Ascending aorta (tissue), 2 donors: ENCODE results near the gene CRYBG1. TPM values are rescaled to one million over a fixed set of nuclear protein-coding genes. Genes with fewer than 3 reads are reported as not detected.
"Not testable (repeated sequence)": the region's sequence is repeated elsewhere in the genome, so short reads cannot be mapped to it uniquely, and the experiment has no call there.

Experiments
- DNase-seq, 2 donors: peaks; one replicate each; pipeline ENCODE4 v3.0.0-alpha.2; 2019; ENCODE audit warnings: low spot score in 2 of 2
- H3K27ac ChIP-seq, 2 donors: fragments of 200-600 bp; sonication (generic); one replicate each; pipeline ENCODE4 v1.5.1; 2016 to 2017; ENCODE audit warnings: mild to moderate bottlenecking in 1 of 2
- H3K27me3 ChIP-seq: fragments of 200-600 bp; sonication (generic); one replicate; pipeline ENCODE4 v1.5.1; 2017
- H3K36me3 ChIP-seq, 2 donors: fragments of 200-600 bp; sonication (generic); one replicate each; pipeline ENCODE4 v1.5.1; 2016
- H3K4me1 ChIP-seq, 2 donors: fragments of 200-600 bp; sonication (generic); one replicate each; pipeline ENCODE4 v1.5.1; 2016 to 2017; ENCODE audit warnings: mild to moderate bottlenecking in 1 of 2
- H3K4me3 ChIP-seq, 2 donors: fragments of 200-600 bp; sonication (generic); one replicate each; pipeline ENCODE4 v1.5.1; 2016 to 2017; ENCODE audit warnings: mild to moderate bottlenecking in 1 of 2
- H3K9me3 ChIP-seq, 2 donors: fragments of 200-600 bp; sonication (generic); one replicate each; pipeline ENCODE4 v1.5.1; 2016
- intact Hi-C: fragments of 100-400 bp; cut with DNase I; formaldehyde crosslinking; loops from one replicate; pipeline ENCODE4 v1.15.1; 2023
- total RNA-seq: library from RNA; depleted of rRNA; stranded (reverse); fragments of >200 nt; gene quantifications from one replicate; pipeline ENCODE4 v1.1.0, GENCODE V29; 2016
- TF ChIP-seq, protein P1 (sequence below), 3 experiments: fragments of 200-600 bp in 2 of 3; fragments of 450-650 bp in 1 of 3; sonication (generic) in 2 of 3; IDR thresholded peaks; one replicate each; pipeline ENCODE4 v1.5.1; 2016 to 2019; ENCODE audit warnings: antibody characterized with exemption in 3 of 3, mild to moderate bottlenecking in 1 of 3, moderate library complexity in 1 of 3

CRYBG1 gene
- total RNA-seq, 1 donor from 2014 or later: 6.5 TPM

DNA sequence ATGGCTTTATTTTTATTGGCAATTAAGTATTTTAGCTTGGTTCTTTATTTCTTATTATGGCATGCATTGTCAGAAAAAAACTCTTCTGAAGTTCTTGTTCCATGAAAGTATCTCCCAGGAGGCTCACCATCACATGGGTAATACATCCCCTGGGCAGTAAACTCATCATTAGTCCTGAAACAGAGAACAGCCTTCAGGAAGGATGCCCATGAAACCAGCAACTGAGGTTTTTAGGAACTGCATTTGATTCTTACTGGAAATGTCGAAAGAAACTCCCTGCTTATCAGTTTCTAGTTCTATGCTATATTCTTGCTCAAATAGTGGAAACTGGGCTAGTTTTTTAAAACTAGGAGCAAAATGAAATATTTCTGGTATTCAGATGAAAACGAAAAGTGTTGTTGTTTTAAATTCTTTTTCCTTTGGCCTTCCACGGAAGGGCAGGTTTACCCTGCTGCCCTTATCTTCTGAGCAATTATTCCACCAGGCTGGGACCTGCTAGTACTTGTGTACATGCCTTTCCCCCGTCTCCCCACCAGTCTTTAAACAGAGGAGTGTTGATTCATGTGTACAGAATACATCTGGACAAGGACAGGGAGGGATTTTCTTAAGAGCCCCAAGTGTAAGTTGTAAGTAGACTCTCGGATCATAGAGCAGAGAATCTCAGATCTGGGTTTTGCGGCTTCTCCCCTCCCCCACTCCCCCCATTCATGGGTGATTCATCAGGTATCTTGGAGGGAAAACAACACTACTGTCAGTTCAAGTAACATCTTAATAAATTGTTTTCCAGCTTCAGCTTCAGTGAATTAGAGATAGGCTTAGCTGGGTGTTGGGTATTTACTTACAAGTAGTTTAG lies 187.3 kb downstream of the CRYBG1 start:
- intact Hi-C loops: loop anchor here (2.0 to 5.0 kb wide), 2 partner anchors 37 to 221 kb away; partner anchors contain the start of gene ATG5
- peak overlapping the region; percentile 71 to 79 for H3K27ac ChIP-seq

DNA sequence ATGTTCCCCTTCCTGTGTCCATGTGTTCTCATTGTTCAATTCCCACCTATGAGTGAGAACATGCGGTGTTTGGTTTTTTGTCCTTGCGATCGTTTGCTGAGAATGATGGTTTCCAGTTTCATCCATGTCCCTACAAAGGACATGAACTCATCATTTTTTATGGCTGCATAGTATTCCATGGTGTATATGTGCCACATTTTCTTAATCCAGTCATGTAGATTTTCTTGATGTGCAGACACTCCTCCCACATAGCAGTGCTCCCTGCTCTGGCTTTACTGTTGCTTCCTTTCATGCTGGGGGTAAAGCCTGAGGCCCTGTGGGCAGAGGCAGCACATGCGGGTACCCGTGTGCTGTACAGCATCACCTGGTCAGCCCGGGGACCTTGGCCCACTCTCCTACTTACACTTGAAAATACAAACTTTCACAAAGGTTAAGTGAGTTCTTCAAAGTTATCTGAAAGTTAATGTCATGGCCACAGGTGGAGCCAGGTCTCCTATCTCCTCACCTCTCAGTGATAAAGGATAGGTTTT lies 188.5 kb downstream of the CRYBG1 start:
- not testable (repeated sequence) for H3K9me3 ChIP-seq, H3K4me3 ChIP-seq, H3K27ac ChIP-seq, H3K36me3 ChIP-seq, H3K27me3 ChIP-seq, DNase-seq
- H3K4me1 ChIP-seq: peaks cover 14 to 19% of the 10 kb centered on the region in 2 donors
- intact Hi-C loops: loop anchor here (5.0 kb wide), 1 partner anchor 222 kb away; the partner anchor contains the start of gene ATG5

More for the DNA sequence above, 187.3 kb downstream of the CRYBG1 start:
- TF ChIP-seq, protein P1, sequence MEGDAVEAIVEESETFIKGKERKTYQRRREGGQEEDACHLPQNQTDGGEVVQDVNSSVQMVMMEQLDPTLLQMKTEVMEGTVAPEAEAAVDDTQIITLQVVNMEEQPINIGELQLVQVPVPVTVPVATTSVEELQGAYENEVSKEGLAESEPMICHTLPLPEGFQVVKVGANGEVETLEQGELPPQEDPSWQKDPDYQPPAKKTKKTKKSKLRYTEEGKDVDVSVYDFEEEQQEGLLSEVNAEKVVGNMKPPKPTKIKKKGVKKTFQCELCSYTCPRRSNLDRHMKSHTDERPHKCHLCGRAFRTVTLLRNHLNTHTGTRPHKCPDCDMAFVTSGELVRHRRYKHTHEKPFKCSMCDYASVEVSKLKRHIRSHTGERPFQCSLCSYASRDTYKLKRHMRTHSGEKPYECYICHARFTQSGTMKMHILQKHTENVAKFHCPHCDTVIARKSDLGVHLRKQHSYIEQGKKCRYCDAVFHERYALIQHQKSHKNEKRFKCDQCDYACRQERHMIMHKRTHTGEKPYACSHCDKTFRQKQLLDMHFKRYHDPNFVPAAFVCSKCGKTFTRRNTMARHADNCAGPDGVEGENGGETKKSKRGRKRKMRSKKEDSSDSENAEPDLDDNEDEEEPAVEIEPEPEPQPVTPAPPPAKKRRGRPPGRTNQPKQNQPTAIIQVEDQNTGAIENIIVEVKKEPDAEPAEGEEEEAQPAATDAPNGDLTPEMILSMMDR (IDR thresholded peaks at IDR 0.05): no peak
- no peaks in the 10 kb centered on the region for H3K9me3 ChIP-seq
- no peak overlapping the region for H3K4me3 ChIP-seq
- H3K36me3 ChIP-seq: no peaks in the 10 kb centered on the region
- no peaks in the 10 kb centered on the region for H3K27me3 ChIP-seq
- peaks cover 14 to 19% of the 10 kb centered on the region in 2 donors for H3K4me1 ChIP-seq
- DNase-seq: no peak

DNA sequence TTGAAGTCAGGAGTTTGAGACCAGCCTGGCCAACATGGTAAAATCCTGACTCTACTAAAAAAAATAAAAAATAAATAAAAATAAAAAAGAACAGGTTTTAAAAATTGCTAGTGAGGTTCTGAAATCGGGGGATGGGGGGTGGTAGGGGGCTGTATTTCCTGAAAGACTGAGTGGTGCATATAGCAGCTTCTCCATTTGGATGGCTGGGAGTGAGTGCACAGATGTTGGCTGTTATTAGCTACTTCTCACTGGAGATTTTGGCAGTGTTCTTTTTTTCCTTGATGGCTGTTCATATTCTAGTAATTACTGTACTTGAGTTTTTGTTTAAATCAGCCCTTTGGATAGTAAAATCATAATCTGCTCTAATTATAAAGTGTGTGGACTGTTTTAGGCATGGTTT lies 189.0 kb downstream of the CRYBG1 start:
- Histone ChIP-seq H3K4me1 (peaks cover 14 to 19% of the 10 kb centered on the region in 2 donors), H3K36me3 (peaks cover 0 to 9% of the 10 kb centered on the region in 2 donors), H3K27me3 (no peaks in the 10 kb centered on the region), H3K4me3 (no peak overlapping the region), H3K27ac (no peak overlapping the region), H3K9me3 (no peaks in the 10 kb centered on the region)
- intact Hi-C loops: loop anchor here (5.0 kb wide), 1 partner anchor 222 kb away; the partner anchor contains the start of gene ATG5
- TF ChIP-seq, protein P1 (IDR thresholded peaks at IDR 0.05): no peak
- no peak for DNase-seq

DNA sequence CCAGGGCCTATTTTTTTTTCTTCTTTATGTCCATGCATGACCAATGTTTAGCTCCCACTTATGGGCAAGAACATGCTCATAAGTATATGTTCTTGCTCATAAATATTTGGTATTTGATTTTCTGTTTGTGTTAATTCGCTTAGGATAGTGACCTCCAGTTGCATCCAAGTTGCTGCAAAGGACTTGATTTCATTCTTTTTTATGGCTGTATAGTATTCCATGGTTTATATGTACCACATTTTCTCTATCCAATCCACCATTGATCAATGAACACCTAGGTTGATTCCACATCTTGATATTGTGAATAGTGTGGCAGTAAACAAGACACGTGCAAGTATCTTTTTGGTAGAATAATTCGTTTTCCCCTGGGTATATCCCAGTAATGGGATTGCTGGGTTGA lies 190.6 kb downstream of the CRYBG1 start:
- H3K27me3 ChIP-seq: no peaks in the 10 kb centered on the region
- TF ChIP-seq, protein P1 (IDR thresholded peaks at IDR 0.05): no peak
- peaks cover 14 to 15% of the 10 kb centered on the region in 2 donors for H3K4me1 ChIP-seq
- H3K9me3 ChIP-seq: no peaks in the 10 kb centered on the region
- no peak overlapping the region for H3K4me3 ChIP-seq
- H3K36me3 ChIP-seq: peaks cover 0 to 9% of the 10 kb centered on the region in 2 donors
- no peak for DNase-seq
- H3K27ac ChIP-seq: no peak overlapping the region
- intact Hi-C loops: no loop called here

DNA sequence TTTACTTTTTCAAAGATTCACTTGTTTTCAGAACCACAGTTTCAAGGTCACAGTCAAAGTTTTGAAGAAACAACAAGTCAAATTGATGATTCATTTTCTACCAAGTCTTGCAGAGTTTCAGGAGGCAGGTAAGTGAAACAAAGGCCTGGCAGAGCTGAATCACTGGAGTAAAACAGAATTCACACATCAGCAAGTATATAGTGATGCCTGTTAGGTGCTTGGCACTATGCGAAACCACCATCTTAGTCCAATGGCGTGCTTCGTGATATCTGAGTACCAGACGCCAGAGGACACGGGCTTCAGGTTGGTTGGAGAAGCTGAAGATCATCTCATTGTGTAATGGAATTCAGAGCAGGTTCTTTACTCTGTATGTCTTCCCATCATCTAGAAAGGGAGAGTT lies 192.9 kb downstream of the CRYBG1 start:
- intact Hi-C loops: no loop called here
- H3K36me3 ChIP-seq: peaks cover 0 to 9% of the 10 kb centered on the region in 2 donors
- no peak overlapping the region for H3K27ac ChIP-seq
- H3K4me3 ChIP-seq: no peak overlapping the region
- TF ChIP-seq, protein P1 (IDR thresholded peaks at IDR 0.05): no peak
- H3K4me1 ChIP-seq: no peaks in the 10 kb centered on the region
- no peaks in the 10 kb centered on the region for H3K9me3 ChIP-seq
- DNase-seq: no peak
- H3K27me3 ChIP-seq: no peaks in the 10 kb centered on the region

DNA sequence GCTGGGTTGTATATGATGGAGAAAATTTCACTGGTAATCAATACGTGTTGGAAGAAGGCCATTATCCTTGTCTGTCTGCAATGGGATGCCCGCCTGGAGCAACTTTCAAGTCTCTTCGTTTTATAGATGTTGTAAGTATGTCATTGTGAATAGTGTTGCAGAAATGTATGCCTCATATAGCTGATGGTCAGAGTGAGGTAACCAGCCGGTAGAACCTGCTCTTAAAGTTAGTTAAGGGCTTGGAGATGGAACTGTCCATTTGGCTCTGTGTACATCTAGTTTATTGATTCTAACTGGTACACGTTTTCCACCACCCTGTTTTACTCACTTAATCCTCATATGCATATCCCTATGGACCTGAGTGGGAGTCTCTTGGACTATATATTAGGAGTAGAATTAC lies 195.2 kb downstream of the CRYBG1 start:
- Histone ChIP-seq H3K4me1 (no peaks in the 10 kb centered on the region), H3K27me3 (no peaks in the 10 kb centered on the region), H3K36me3 (peaks cover 0 to 9% of the 10 kb centered on the region in 2 donors), H3K27ac (no peak overlapping the region), H3K9me3 (no peaks in the 10 kb centered on the region), H3K4me3 (no peak overlapping the region)
- intact Hi-C loops: no loop called here
- TF ChIP-seq, protein P1 (IDR thresholded peaks at IDR 0.05): no peak
- no peak for DNase-seq
